Measurements from ENCODE around the gene RPAP3.

Gene RPAP3

GRCh38 chr12:47748899-47749298 lies 43.1 kb upstream of the RPAP3 start:
- DNase-seq (ENCODE audit: low spot score) (no peak), ATAC-seq (ENCODE audit: low read depth) (no peak)
- Histone ChIP-seq H3K36me3 (ENCODE audit: low read depth) (peaks cover 21% of the 10 kb centered on the region), H3K4me1 (ENCODE audit: insufficient read depth, poor library complexity, severe bottlenecking) (peaks cover 24% of the 10 kb centered on the region), H3K27me3 (ENCODE audit: insufficient read depth, poor library complexity, severe bottlenecking) (no peaks in the 10 kb centered on the region), H3K27ac (ENCODE audit: poor library complexity, severe bottlenecking) (no peak overlapping the region), H3K4me3 (ENCODE audit: severe bottlenecking) (no peak overlapping the region), H3K9me3 (ENCODE audit: severe bottlenecking) (no peaks in the 10 kb centered on the region)
- TF ChIP-seq CTCF (IDR thresholded peaks at IDR 0.05; ENCODE audit: poor library complexity, severe bottlenecking), result no peak

GRCh38 chr12:47748507-47748828 lies 42.6 kb upstream of the RPAP3 start:
- H3K27me3 ChIP-seq (ENCODE audit: insufficient read depth, poor library complexity, severe bottlenecking), result no peaks in the 10 kb centered on the region
- H3K9me3 ChIP-seq (ENCODE audit: severe bottlenecking), result no peaks in the 10 kb centered on the region
- peaks cover 21% of the 10 kb centered on the region for H3K36me3 ChIP-seq (ENCODE audit: low read depth)
- ATAC-seq (ENCODE audit: low read depth) (no peak), DNase-seq (ENCODE audit: low spot score) (no peak)
- no peak for TF ChIP-seq CTCF (IDR thresholded peaks at IDR 0.05; ENCODE audit: poor library complexity, severe bottlenecking)
- no peak overlapping the region for H3K27ac ChIP-seq (ENCODE audit: poor library complexity, severe bottlenecking)
- H3K4me1 ChIP-seq (ENCODE audit: insufficient read depth, poor library complexity, severe bottlenecking), result peaks cover 19% of the 10 kb centered on the region
- no peak overlapping the region for H3K4me3 ChIP-seq (ENCODE audit: severe bottlenecking)

- H3K27me3 ChIP-seq (ENCODE audit: insufficient read depth, poor library complexity, severe bottlenecking), result no peaks in the 10 kb centered on the region
- no peak overlapping the region for H3K27ac ChIP-seq (ENCODE audit: poor library complexity, severe bottlenecking)
- no peak overlapping the region for H3K4me3 ChIP-seq (ENCODE audit: severe bottlenecking)
- DNase-seq (ENCODE audit: low spot score) (peak; percentile 44), ATAC-seq (ENCODE audit: low read depth) (no peak)
- no peak for TF ChIP-seq CTCF (IDR thresholded peaks at IDR 0.05; ENCODE audit: poor library complexity, severe bottlenecking)
- no peaks in the 10 kb centered on the region for H3K9me3 ChIP-seq (ENCODE audit: severe bottlenecking)
- H3K36me3 ChIP-seq (ENCODE audit: low read depth), result peaks cover 21% of the 10 kb centered on the region
- peaks cover 13% of the 10 kb centered on the region for H3K4me1 ChIP-seq (ENCODE audit: insufficient read depth, poor library complexity, severe bottlenecking)
Observed at GRCh38 chr12:47747596-47748506, 42.0 kb upstream of the RPAP3 start.

- H3K4me3 ChIP-seq (ENCODE audit: severe bottlenecking), result no peak overlapping the region
- H3K27me3 ChIP-seq (ENCODE audit: insufficient read depth, poor library complexity, severe bottlenecking), result no peaks in the 10 kb centered on the region
- TF ChIP-seq CTCF (IDR thresholded peaks at IDR 0.05; ENCODE audit: poor library complexity, severe bottlenecking), result no peak
- no peak for DNase-seq (ENCODE audit: low spot score)
- H3K27ac ChIP-seq (ENCODE audit: poor library complexity, severe bottlenecking), result no peak overlapping the region
- peaks cover 6% of the 10 kb centered on the region for H3K4me1 ChIP-seq (ENCODE audit: insufficient read depth, poor library complexity, severe bottlenecking)
- H3K9me3 ChIP-seq (ENCODE audit: severe bottlenecking), result no peaks in the 10 kb centered on the region
- ATAC-seq (ENCODE audit: low read depth), result no peak
- peaks cover 21% of the 10 kb centered on the region for H3K36me3 ChIP-seq (ENCODE audit: low read depth)
Observed at GRCh38 chr12:47747126-47747525, 41.3 kb upstream of the RPAP3 start.

GRCh38 chr12:47746523-47746922 lies 40.7 kb upstream of the RPAP3 start:
- H3K36me3 ChIP-seq (ENCODE audit: low read depth), result peaks cover 20% of the 10 kb centered on the region
- H3K4me3 ChIP-seq (ENCODE audit: severe bottlenecking), result no peak overlapping the region
- no peaks in the 10 kb centered on the region for H3K9me3 ChIP-seq (ENCODE audit: severe bottlenecking)
- no peak for ATAC-seq (ENCODE audit: low read depth)
- no peak overlapping the region for H3K27ac ChIP-seq (ENCODE audit: poor library complexity, severe bottlenecking)
- H3K4me1 ChIP-seq (ENCODE audit: insufficient read depth, poor library complexity, severe bottlenecking), result no peaks in the 10 kb centered on the region
- DNase-seq (ENCODE audit: low spot score), result no peak
- TF ChIP-seq CTCF (IDR thresholded peaks at IDR 0.05; ENCODE audit: poor library complexity, severe bottlenecking), result no peak
- no peaks in the 10 kb centered on the region for H3K27me3 ChIP-seq (ENCODE audit: insufficient read depth, poor library complexity, severe bottlenecking)

All from RWPE2 (cell line).